MM.1S (cell line): ENCODE results near the gene FBXL13.

Experiments
- EZH2phosphoT487 ChIP-seq: fragments of 300-600 bp; sonication (generic); IDR thresholded peaks from 2 replicates; pipeline ENCODE4 v1.6.1; 2018; ENCODE audit warnings: antibody characterized with exemption, low read length
- TF ChIP-seq, protein P1 (sequence below): fragments of 300-600 bp; sonication (generic); IDR thresholded peaks from 2 replicates; pipeline ENCODE4 v1.5.1; 2016; ENCODE audit warnings: antibody characterized with exemption, low read length, mixed read lengths

DNA sequence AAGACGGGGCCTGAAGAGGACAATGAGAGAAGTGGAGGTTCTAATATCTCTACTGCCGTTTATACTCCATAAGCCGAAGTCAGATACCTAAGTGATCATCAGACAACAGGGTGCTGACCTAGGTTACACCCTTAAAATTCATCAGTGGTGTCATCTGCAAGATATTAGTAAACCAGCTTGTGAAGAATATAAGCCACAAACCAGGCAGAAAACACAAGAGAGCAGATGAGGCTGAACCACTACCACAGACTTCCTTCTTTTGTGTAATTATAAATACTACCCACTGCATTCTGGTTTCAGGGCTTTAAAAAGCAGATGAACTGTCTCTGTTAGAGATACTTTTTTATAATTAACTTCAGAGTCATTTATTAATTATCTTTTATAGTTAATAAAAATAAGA lies 230.7 kb downstream of the FBXL13 start:
- TF ChIP-seq, protein P1, sequence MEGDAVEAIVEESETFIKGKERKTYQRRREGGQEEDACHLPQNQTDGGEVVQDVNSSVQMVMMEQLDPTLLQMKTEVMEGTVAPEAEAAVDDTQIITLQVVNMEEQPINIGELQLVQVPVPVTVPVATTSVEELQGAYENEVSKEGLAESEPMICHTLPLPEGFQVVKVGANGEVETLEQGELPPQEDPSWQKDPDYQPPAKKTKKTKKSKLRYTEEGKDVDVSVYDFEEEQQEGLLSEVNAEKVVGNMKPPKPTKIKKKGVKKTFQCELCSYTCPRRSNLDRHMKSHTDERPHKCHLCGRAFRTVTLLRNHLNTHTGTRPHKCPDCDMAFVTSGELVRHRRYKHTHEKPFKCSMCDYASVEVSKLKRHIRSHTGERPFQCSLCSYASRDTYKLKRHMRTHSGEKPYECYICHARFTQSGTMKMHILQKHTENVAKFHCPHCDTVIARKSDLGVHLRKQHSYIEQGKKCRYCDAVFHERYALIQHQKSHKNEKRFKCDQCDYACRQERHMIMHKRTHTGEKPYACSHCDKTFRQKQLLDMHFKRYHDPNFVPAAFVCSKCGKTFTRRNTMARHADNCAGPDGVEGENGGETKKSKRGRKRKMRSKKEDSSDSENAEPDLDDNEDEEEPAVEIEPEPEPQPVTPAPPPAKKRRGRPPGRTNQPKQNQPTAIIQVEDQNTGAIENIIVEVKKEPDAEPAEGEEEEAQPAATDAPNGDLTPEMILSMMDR: no peak
- no peak for TF ChIP-seq EZH2phosphoT487
